ENCODE data around the gene USP17L29.
"Not testable (repeated sequence)": the region's sequence is repeated elsewhere in the genome, so short reads cannot be mapped to it uniquely, and the experiment has no call there.

The USP17L29 gene

GRCh38 chr4:9353338-9353737 is at the start of gene USP17L29:
TSS of gene USP17L29 (plus strand) at chr4:9353638. CDS start at chr4:9353638, 0 bp downstream.
- DNase-seq = not testable (repeated sequence)

- DNase-seq = not testable (repeated sequence)
Observed at GRCh38 chr4:9324191-9324590, 29.2 kb upstream of the USP17L29 start.

- DNase-seq = not testable (repeated sequence)
Observed at GRCh38 chr4:9324865-9325264, 28.6 kb upstream of the USP17L29 start, which contains the start of gene USP17L24. TSS of gene USP17L24 (plus strand) at chr4:9325165. CDS start at chr4:9325165, 0 bp downstream.

GRCh38 chr4:9329611-9330010 is 23.8 kb upstream of the USP17L29 start, which contains the start of gene USP17L25:
TSS of gene USP17L25 (plus strand) at chr4:9329911. CDS start at chr4:9329911, 0 bp downstream.
- not testable (repeated sequence) for DNase-seq

- DNase-seq = not testable (repeated sequence)
Observed at GRCh38 chr4:9334358-9334757, 19.1 kb upstream of the USP17L29 start, which contains the start of gene USP17L26. TSS of gene USP17L26 (plus strand) at chr4:9334658. CDS start at chr4:9334658, 0 bp downstream.

GRCh38 chr4:9339103-9339502 is 14.3 kb upstream of the USP17L29 start, which contains the start of gene USP17L5:
TSS of gene USP17L5 (plus strand) at chr4:9339403. CDS start at chr4:9339403, 0 bp downstream.
- DNase-seq = not testable (repeated sequence)

GRCh38 chr4:9343848-9344247 is 9.6 kb upstream of the USP17L29 start, which contains the start of gene USP17L27:
TSS of gene USP17L27 (plus strand) at chr4:9344148. CDS start at chr4:9344148, 0 bp downstream.
- not testable (repeated sequence) for DNase-seq

GRCh38 chr4:9348593-9348992 is 4.8 kb upstream of the USP17L29 start, which contains the start of gene USP17L28:
TSS of gene USP17L28 (plus strand) at chr4:9348893. CDS start at chr4:9348893, 0 bp downstream.
- DNase-seq = not testable (repeated sequence)

GRCh38 chr4:9350866-9351265 is 2.6 kb upstream of the USP17L29 start:
- not testable (repeated sequence) for DNase-seq

GRCh38 chr4:9362829-9363228 is 9.4 kb downstream of the USP17L29 start, which contains the start of gene USP17L30:
TSS of gene USP17L30 (plus strand) at chr4:9363129. CDS start at chr4:9363129, 0 bp downstream.
- not testable (repeated sequence) for DNase-seq

- DNase-seq = not testable (repeated sequence)
Observed at GRCh38 chr4:9379881-9380280, 26.4 kb downstream of the USP17L29 start.

- DNase-seq = not testable (repeated sequence)
Observed at GRCh38 chr4:9381012-9381534, 27.6 kb downstream of the USP17L29 start.

GRCh38 chr4:9384126-9384525 is 30.7 kb downstream of the USP17L29 start:
- DNase-seq = no peak

- not testable (repeated sequence) for DNase-seq
Observed at GRCh38 chr4:9389001-9389400, 35.6 kb downstream of the USP17L29 start.

All from cerebellar nuclear complex (tissue), 1 donor.